Stimulated activated CD4-positive, alpha-beta T cell treated with anti-CD3 and anti-CD28 coated beads, TNF-alpha, amount 100 ng/mL, for 24 hours (primary cell): ENCODE results near the gene CAPS.

Experiments
- DNase-seq, 3 experiments: peaks; one replicate each; pipeline ENCODE4 v3.0.0-alpha.2; 2020; ENCODE audit warnings: low read depth in 3 of 3

CAPS gene

GRCh38 chr19:5908773-5909442 is 5.1 kb upstream of the CAPS start:
- DNase-seq = no peak

- no peak for DNase-seq
These were observed 3.5 kb upstream of the CAPS start for GRCh38 chr19:5910638-5910907.

GRCh38 chr19:5911366-5911765 is 2.7 kb upstream of the CAPS start:
- no peak for DNase-seq

GRCh38 chr19:5914358-5914774 is 312 bp downstream of the CAPS start:
- no peak for DNase-seq

- DNase-seq = no peak
These were observed 1.1 kb downstream of the CAPS start for GRCh38 chr19:5914946-5915781.

GRCh38 chr19:5915782-5916165 is 1.7 kb downstream of the CAPS start:
- DNase-seq = no peak

GRCh38 chr19:5916181-5916708 is 2.2 kb downstream of the CAPS start:
- DNase-seq = no peak

GRCh38 chr19:5917431-5918107 is 3.5 kb downstream of the CAPS start:
- no peak for DNase-seq

- DNase-seq = no peak
These were observed 4.5 kb downstream of the CAPS start for GRCh38 chr19:5918463-5919079.

GRCh38 chr19:5921516-5922160 is 7.6 kb downstream of the CAPS start:
- no peak for DNase-seq

GRCh38 chr19:5922161-5922545 is 8.1 kb downstream of the CAPS start:
- DNase-seq = no peak

GRCh38 chr19:5923356-5923755 is 9.3 kb downstream of the CAPS start:
- DNase-seq = no peak

GRCh38 chr19:5925830-5926427 is 11.9 kb downstream of the CAPS start:
- DNase-seq = no peak

- no peak for DNase-seq
These were observed 12.8 kb downstream of the CAPS start for GRCh38 chr19:5926641-5927440.

- DNase-seq = no peak
These were observed 13.4 kb downstream of the CAPS start for GRCh38 chr19:5927441-5927821.

- DNase-seq = no peak
These were observed 15.1 kb downstream of the CAPS start for GRCh38 chr19:5929179-5929578.

- no peak for DNase-seq
These were observed 15.6 kb downstream of the CAPS start for GRCh38 chr19:5929625-5930024.

GRCh38 chr19:5931251-5931650 is 17.2 kb downstream of the CAPS start:
- no peak for DNase-seq

GRCh38 chr19:5932146-5932545 is 18.1 kb downstream of the CAPS start:
- DNase-seq = no peak

GRCh38 chr19:5932609-5933262 is 18.7 kb downstream of the CAPS start:
- DNase-seq = no peak
